ENCODE measurements around the gene BCL2.

Gene BCL2

GRCh38 chr18:63311118-63312018 is 8.2 kb downstream of the BCL2 start:
- DNase-seq, result no peak

- DNase-seq, result no peak
These were observed 10.1 kb downstream of the BCL2 start for GRCh38 chr18:63309422-63309821.

GRCh38 chr18:63307551-63308200 is 11.9 kb downstream of the BCL2 start:
- DNase-seq, result peak in 2 of 58 donors; percentile 33 to 48

GRCh38 chr18:63306819-63307550 is 12.6 kb downstream of the BCL2 start:
- no peak for DNase-seq

GRCh38 chr18:63306249-63306648 is 13.3 kb downstream of the BCL2 start:
- DNase-seq, result no peak

GRCh38 chr18:63303547-63303946 is 16.0 kb downstream of the BCL2 start:
- no peak for DNase-seq

GRCh38 chr18:63302636-63303405 is 16.7 kb downstream of the BCL2 start:
- no peak for DNase-seq

- DNase-seq, result no peak
These were observed 17.3 kb downstream of the BCL2 start for GRCh38 chr18:63302220-63302619.

- no peak for DNase-seq
These were observed 18.1 kb downstream of the BCL2 start for GRCh38 chr18:63301434-63301833.

- no peak for DNase-seq
These were observed 19.5 kb downstream of the BCL2 start for GRCh38 chr18:63299837-63300745.

GRCh38 chr18:63298400-63299365 is 20.9 kb downstream of the BCL2 start:
- no peak for DNase-seq

GRCh38 chr18:63297687-63298399 is 21.7 kb downstream of the BCL2 start:
- peak in 33 of 58 donors; percentile 18 to 78 (median 39) for DNase-seq

- peak in 36 of 58 donors; percentile 19 to 86 (median 50) for DNase-seq
These were observed 25.6 kb downstream of the BCL2 start for GRCh38 chr18:63293935-63294334.

- DNase-seq, result no peak
These were observed 26.5 kb downstream of the BCL2 start for GRCh38 chr18:63292831-63293683.

GRCh38 chr18:63291278-63291677 is 28.3 kb downstream of the BCL2 start:
- no peak for DNase-seq

GRCh38 chr18:63290821-63291200 is 28.8 kb downstream of the BCL2 start:
- DNase-seq, result peak in 1 of 58 donors; percentile 65

- DNase-seq, result no peak
These were observed 29.3 kb downstream of the BCL2 start for GRCh38 chr18:63290166-63290820.
